SKM-1 treated with dmso at 0.1 percent for 144 hours (cell line): Measurements from ENCODE around the gene MED27.
"Not testable (repeated sequence)": the region's sequence is repeated elsewhere in the genome, so short reads cannot be mapped to it uniquely, and the experiment has no call there.

ENCODE experiments used
- DNase-seq: peaks from one replicate; lab custom pipeline; 2025; ENCODE audit not compliant: unreplicated experiment; lab: John Stamatoyannopoulos, UW

MED27 gene

GRCh38 chr9:132077881-132078698 lies 1.6 kb downstream of the MED27 start:
- DNase-seq: no peak

GRCh38 chr9:132075853-132076252 lies 3.8 kb downstream of the MED27 start:
- DNase-seq: no peak

- no peak for DNase-seq
Observed at GRCh38 chr9:132074736-132075135, 4.9 kb downstream of the MED27 start.

GRCh38 chr9:132071847-132072507 lies 7.7 kb downstream of the MED27 start:
- DNase-seq: no peak

- DNase-seq: no peak
Observed at GRCh38 chr9:132069046-132069898, 10.4 kb downstream of the MED27 start.

GRCh38 chr9:132068605-132069004 lies 11.1 kb downstream of the MED27 start:
- DNase-seq: no peak

GRCh38 chr9:132066511-132066910 lies 13.2 kb downstream of the MED27 start:
- no peak for DNase-seq

GRCh38 chr9:132066057-132066456 lies 13.6 kb downstream of the MED27 start:
- no peak for DNase-seq

- DNase-seq: no peak
Observed at GRCh38 chr9:132063281-132063680, 16.4 kb downstream of the MED27 start.

GRCh38 chr9:132062806-132063205 lies 16.9 kb downstream of the MED27 start:
- no peak for DNase-seq

GRCh38 chr9:132061526-132061925 lies 18.1 kb downstream of the MED27 start:
- no peak for DNase-seq

- no peak for DNase-seq
Observed at GRCh38 chr9:132059361-132059760, 20.3 kb downstream of the MED27 start.

GRCh38 chr9:132058226-132058625 lies 21.4 kb downstream of the MED27 start:
- not testable (repeated sequence) for DNase-seq

- no peak for DNase-seq
Observed at GRCh38 chr9:132056717-132057560, 22.7 kb downstream of the MED27 start.

GRCh38 chr9:132055756-132056155 lies 23.9 kb downstream of the MED27 start:
- no peak for DNase-seq

- DNase-seq: no peak
Observed at GRCh38 chr9:132054024-132054423, 25.6 kb downstream of the MED27 start.

- no peak for DNase-seq
Observed at GRCh38 chr9:132049900-132050299, 29.8 kb downstream of the MED27 start.

GRCh38 chr9:132049323-132049882 lies 30.3 kb downstream of the MED27 start:
- no peak for DNase-seq

- DNase-seq: no peak
Observed at GRCh38 chr9:132048201-132048600, 31.5 kb downstream of the MED27 start.

- no peak for DNase-seq
Observed at GRCh38 chr9:132046456-132046855, 33.2 kb downstream of the MED27 start.
